Ramos (cell line): ENCODE results near the gene LRRC4C.
"Not testable (repeated sequence)": the region's sequence is repeated elsewhere in the genome, so short reads cannot be mapped to it uniquely, and the experiment has no call there.

Source experiments
- in situ Hi-C: fragments of 300-500 bp; cut with MboI; formaldehyde crosslinking; loops from one replicate; pipeline ENCODE4 v1.14.3; 2022; ENCODE audit warnings: low sequenced_read_pairs; ENCODE audit not compliant: unreplicated experiment

Gene LRRC4C

GRCh38 chr11:40602866-40603552 is 856.4 kb downstream of the LRRC4C start:
- in situ Hi-C loops = no loop called here

- in situ Hi-C loops = no loop called here
Observed at GRCh38 chr11:40597546-40598113, 861.8 kb downstream of the LRRC4C start.

GRCh38 chr11:40573254-40573891 is 886.1 kb downstream of the LRRC4C start:
- in situ Hi-C loops = no loop called here

- in situ Hi-C loops = no loop called here
Observed at GRCh38 chr11:40569947-40570531, 889.4 kb downstream of the LRRC4C start.

- in situ Hi-C loops = no loop called here
Observed at GRCh38 chr11:40567392-40567791, 892.1 kb downstream of the LRRC4C start.

- in situ Hi-C loops = no loop called here
Observed at GRCh38 chr11:40544162-40544561, 915.3 kb downstream of the LRRC4C start.

GRCh38 chr11:40542821-40543220 is 916.6 kb downstream of the LRRC4C start:
- in situ Hi-C loops = no loop called here

- in situ Hi-C loops = no loop called here
Observed at GRCh38 chr11:40537734-40538133, 921.7 kb downstream of the LRRC4C start.

GRCh38 chr11:40522080-40522479 is 937.4 kb downstream of the LRRC4C start:
- in situ Hi-C loops = not testable (repeated sequence)

GRCh38 chr11:40517122-40517521 is 942.3 kb downstream of the LRRC4C start:
- in situ Hi-C loops = no loop called here

- in situ Hi-C loops = no loop called here
Observed at GRCh38 chr11:40514124-40514523, 945.3 kb downstream of the LRRC4C start.

GRCh38 chr11:40513281-40513680 is 946.2 kb downstream of the LRRC4C start:
- in situ Hi-C loops = no loop called here

- in situ Hi-C loops = no loop called here
Observed at GRCh38 chr11:40508303-40508702, 951.1 kb downstream of the LRRC4C start.

- in situ Hi-C loops = no loop called here
Observed at GRCh38 chr11:40506226-40506625, 953.2 kb downstream of the LRRC4C start.

GRCh38 chr11:40491341-40491740 is 968.1 kb downstream of the LRRC4C start:
- in situ Hi-C loops = no loop called here

GRCh38 chr11:40467771-40468170 is 991.7 kb downstream of the LRRC4C start:
- in situ Hi-C loops = no loop called here

GRCh38 chr11:40445391-40445790 is 1014.1 kb downstream of the LRRC4C start:
- in situ Hi-C loops = no loop called here

- in situ Hi-C loops = no loop called here
Observed at GRCh38 chr11:40444151-40444550, 1015.3 kb downstream of the LRRC4C start.

GRCh38 chr11:40435344-40435743 is 1024.1 kb downstream of the LRRC4C start:
- in situ Hi-C loops = no loop called here

GRCh38 chr11:40434926-40435325 is 1024.5 kb downstream of the LRRC4C start:
- in situ Hi-C loops = no loop called here

- in situ Hi-C loops = no loop called here
Observed at GRCh38 chr11:40432358-40432757, 1027.1 kb downstream of the LRRC4C start.
